Activated T-cell treated with anti-CD3 and anti-CD28 coated beads, Interleukin-2, amount 50 U/mL, for 48 hours (primary cell): ENCODE data around the gene OSCAR.

Experiments used
- DNase-seq, 2 experiments: peaks; one replicate each; pipeline ENCODE4 v3.0.0-alpha.2; 2020

OSCAR gene

DNA sequence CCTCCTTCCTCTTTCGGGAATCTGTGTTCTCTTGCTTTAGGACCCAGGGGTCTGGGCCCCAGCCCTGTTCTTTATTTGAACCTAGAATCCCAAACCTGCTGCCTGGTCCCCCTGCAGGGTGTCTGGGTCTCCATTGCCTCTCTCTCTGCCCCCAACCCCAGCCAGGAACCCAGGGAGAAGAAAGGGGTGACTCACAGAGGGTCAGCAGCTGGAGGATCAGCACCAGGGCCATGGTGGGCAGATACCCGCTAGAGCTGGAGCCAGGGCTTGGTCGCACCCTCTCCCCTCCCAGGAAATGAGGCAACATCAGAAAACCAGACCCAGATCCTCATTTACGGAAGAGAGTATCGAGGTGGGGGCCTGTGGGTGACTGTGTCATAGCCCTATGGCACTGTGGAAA lies at the start of gene OSCAR:
TSS of gene OSCAR (minus strand) at position 243 of the 400 bp plus-strand sequence. CDS start at position 232, 11 bp downstream.
- DNase-seq = no peak

- no peak for DNase-seq
Measured at GRCh38 chr19:54149021-54149812, 48.6 kb upstream of the OSCAR start.

GRCh38 chr19:54148158-54148557 lies 47.6 kb upstream of the OSCAR start:
- no peak for DNase-seq

GRCh38 chr19:54147676-54148075 lies 47.1 kb upstream of the OSCAR start:
- no peak for DNase-seq

DNA sequence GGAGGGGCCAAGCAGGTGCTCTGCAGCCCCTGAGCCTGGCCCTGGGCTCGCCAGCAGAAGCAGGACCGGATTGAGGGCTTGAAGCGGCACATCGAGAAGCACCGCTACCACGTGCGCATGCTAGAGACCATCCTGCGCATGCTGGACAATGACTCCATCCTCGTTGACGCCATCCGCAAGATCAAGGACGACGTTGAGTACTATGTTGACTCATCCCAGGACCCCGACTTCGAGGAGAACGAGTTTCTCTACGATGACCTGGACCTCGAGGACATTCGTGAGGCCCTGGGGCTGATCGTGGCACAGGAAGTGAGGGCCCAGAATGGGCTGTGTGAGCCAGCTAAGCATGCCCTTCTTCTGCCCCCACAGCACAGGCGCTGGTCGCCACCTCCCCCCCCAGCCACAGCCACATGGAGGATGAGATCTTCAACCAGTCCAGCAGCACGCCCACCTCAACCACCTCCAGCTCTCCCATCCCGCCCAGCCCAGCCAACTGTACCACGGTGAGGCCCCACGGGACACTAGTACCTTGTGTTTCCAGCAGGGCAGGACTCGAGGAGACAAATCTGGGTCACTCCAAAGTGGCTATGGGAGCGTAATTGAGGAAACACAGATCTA lies 45.0 kb upstream of the OSCAR start:
- no peak for DNase-seq

DNA sequence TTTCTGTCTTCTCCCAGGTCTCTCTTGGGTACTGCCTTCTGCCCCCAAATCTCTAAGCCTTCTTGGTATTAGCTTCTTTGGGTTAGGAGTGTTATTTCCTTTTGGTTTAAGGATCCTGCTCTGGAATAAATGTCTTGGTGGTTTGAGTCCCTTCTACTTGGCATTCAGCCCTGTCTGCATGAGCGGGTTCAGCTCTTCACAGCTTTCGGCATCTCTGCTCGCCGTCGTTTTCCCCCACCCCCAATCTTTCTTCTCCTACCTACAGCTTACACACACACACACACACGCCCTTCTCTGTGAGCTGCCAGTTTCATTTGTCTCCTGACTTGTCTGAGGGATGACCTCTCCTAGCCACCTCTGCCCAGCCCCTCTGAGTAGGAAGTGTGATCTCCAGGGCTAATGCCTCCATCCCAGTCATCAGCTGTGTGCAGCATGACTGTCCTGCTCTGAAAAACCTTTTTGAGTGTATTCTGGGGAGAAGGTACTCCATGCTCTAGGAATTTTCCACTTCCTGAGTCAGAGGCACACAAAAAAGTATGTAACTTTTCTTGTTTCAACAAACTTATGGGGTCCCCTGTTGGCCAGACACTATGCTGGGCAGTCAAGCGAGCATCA lies 41.7 kb upstream of the OSCAR start:
- DNase-seq = no peak

DNA sequence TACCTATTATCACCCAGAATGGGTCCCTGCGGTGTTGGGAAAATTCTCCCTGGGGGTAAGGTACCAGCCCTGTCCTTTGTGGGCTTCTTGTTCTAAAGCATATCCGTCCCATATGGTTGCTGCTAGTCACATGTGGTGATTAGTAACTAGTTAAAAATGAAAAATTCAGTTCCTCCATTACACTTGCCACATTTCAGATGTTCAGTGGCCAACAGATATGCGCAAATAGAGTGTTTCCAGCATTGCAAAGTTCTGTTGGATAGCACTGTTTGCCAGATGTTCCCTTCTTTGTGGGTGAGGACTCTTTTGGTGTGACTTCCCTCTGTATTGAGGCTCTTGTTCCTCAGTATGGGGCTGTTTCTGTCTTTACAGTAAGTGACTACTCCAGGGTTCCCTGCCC lies 40.8 kb upstream of the OSCAR start:
- no peak for DNase-seq

- DNase-seq = peak; percentile 63 to 67
Measured at GRCh38 chr19:54138489-54139256, 38.1 kb upstream of the OSCAR start.

GRCh38 chr19:54137699-54138488 lies 37.3 kb upstream of the OSCAR start, which contains the start of gene CNOT3:
TSS of gene CNOT3 (plus strand) at chr19:54137762. CDS start at chr19:54142979, 5,217 bp downstream.
- DNase-seq = peak; percentile 43 to 46

- DNase-seq = peak; percentile 98 to 99
Measured at GRCh38 chr19:54136864-54137698, 36.5 kb upstream of the OSCAR start.

GRCh38 chr19:54136086-54136863 lies 35.7 kb upstream of the OSCAR start:
- no peak for DNase-seq

DNA sequence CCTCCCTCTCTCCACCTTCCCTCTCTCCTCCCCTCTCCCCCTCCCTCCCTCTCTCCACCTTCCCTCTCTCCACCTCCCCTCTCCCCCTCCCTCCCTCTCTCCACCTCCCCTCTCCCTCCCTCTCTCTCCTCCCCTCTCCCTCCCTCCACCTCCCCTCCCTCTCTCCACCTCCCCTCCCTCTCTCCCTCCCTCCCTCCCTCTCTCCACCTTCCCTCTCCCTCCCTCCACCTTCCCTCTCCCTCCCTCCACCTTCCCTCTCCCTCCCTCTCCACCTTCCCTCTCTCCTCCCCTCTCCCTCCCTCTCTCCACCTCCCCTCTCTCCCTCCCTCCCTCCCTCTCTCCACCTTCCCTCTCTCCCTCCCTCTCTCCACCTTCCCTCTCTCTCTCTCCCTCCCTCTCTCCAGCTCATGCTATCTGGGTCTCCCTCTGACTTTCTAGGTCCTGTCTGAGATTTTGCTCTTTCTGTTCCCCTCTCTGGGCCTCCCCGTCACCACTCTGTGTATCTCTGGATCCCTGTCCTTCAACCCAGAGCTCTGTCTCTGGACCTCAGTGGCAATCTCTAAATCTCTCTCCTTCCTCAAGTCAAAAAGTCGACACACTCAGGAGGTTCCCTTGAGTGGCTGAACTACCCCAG lies 33.5 kb upstream of the OSCAR start:
- no peak for DNase-seq

- DNase-seq = no peak
Measured at GRCh38 chr19:54133312-54133956, 32.8 kb upstream of the OSCAR start.

GRCh38 chr19:54129617-54129996 lies 29.0 kb upstream of the OSCAR start:
- DNase-seq = no peak

DNA sequence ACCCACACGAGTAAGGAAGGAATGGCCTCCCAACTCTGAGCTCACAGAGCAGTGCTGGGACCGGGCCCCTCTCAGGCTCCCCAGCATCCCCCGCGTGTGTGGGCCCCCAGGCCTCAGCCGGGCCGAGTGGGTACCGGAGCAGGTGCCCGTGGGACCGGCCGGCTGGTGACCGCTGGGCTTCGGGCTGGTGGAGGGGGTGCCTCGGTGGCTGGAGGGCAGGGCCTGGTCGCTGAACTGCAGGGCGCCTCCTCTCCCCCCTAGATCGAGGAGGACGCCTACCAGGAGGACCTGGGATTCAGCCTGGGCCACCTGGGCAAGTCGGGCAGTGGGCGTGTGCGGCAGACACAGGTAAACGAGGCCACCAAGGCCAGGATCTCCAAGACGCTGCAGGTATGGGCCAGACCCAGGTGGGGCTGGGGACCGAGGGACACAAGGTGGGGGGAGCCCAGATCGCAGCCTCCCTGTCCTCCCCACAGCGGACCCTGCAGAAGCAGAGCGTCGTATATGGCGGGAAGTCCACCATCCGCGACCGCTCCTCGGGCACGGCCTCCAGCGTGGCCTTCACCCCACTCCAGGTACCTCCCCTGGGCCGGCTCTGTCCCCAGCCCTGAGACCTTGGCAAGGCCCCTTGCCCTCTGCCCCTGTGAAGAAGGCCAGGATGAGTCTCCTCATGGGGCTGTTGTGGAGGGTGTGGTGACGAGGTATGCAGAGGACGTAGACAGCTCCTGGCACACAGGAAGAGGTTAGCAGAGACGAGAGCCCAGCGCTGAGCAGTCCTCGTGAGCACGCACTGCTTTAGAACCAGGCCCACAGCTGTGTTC lies 28.4 kb upstream of the OSCAR start:
- DNase-seq = no peak

DNA sequence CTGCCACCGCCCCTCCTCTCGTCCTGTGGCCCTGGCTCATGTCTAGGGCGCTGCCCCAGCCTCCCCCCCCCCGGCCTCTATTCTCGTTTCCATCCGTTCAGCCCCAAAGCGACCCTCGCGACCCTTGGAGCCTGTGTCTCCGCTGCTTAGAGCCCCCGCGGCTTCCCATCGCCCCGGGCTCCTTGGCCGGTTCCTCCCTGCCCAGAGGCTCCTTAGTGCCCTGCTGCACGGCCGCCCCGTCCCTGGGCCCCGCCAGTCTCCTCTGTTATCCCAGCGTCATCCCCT lies 27.8 kb upstream of the OSCAR start:
- no peak for DNase-seq

GRCh38 chr19:54127688-54128440 lies 27.3 kb upstream of the OSCAR start:
- DNase-seq = no peak

DNA sequence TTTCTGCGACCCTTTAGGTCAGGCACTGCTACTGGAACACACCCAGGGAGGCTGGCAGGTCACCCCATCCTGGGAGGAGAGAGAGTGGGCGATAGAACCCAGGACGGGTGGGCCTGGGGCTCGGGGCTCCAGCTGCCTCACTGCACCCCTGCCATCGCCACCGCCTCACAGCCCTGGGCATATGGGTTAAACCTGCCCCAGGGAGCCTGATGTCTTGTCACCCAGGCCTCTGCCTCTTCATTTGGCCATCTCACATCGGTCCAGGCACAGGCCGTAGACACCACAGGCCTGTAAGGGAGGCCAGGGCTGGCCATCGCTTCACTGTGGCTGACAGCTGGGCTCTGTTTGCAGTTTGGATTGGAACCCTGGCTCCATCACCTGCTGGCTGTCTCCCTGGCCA lies 25.1 kb upstream of the OSCAR start:
- DNase-seq = no peak
